Stimulated activated CD8-positive, alpha-beta memory T cell treated with anti-CD3 and anti-CD28 coated beads, Interleukin-7, amount 100 ng/mL, for 24 hours (primary cell): ENCODE results near the gene GGACT.
"Not testable (repeated sequence)": the region's sequence is repeated elsewhere in the genome, so short reads cannot be mapped to it uniquely, and the experiment has no call there.

ENCODE experiments used
- DNase-seq: peaks from one replicate; pipeline ENCODE4 v3.0.0-alpha.2; 2020; ENCODE audit warnings: low read depth

The GGACT gene

DNA sequence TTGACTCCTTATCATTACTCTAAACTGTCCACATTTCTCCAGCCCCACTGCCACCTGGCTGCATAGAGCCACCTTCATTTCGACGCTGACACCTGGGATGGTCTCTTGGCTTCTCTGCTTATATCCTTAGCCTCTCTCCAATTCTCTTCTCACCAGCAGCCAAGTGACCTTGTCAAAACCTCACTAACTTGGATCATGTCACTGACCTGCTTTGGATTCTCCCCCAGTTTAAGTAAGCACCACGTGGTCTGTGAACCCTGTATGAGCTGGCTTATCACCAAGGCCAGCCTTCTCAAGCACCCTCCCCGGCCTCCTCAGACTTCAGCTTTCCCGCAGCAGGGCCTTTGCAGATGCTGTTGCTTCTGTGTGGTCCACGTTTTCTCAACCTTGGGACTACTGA, 12.3 kb upstream of the GGACT start:
- no peak for DNase-seq

DNA sequence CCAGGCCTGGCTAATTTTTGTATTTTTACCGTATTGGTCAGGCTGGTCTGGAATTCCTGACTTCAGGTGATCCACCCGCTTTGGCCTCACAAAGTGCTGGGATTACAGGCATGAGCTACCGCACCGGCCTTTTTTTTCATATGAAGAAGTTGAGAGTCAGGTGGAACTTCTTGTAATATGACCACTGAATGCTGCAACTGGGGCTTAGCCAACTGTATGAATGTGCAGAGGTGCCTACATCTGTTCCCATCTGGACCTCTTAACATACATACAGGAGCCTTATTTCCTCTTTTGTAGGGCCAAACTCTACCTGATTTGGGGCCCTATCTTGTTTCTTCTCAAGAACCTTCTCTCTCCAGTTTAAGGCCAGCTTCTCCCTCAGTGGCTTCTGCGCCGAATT, 11.9 kb upstream of the GGACT start:
- no peak for DNase-seq

GRCh38 chr13:100597253-100597652, 8.7 kb upstream of the GGACT start:
- DNase-seq: no peak

DNA sequence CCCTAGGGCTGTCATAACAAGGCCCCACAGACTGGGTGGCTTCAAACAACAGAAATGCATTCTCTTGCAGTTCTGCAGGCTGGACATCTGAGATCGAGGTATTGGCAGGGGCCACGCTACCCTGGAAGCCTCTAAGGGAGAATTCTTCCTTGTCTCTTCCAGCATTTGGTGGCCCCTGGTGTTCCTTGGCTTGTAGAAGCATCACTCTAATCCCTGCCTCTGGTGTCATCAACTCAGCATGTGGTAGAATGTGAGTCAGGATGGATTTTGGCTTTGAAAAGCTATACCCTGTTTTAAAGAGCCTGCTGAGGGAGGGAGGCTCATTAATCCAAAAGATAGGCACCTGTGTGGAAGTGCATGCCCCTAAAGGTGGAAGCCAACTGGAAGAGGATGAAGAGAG, 7.9 kb upstream of the GGACT start:
- no peak for DNase-seq

DNA sequence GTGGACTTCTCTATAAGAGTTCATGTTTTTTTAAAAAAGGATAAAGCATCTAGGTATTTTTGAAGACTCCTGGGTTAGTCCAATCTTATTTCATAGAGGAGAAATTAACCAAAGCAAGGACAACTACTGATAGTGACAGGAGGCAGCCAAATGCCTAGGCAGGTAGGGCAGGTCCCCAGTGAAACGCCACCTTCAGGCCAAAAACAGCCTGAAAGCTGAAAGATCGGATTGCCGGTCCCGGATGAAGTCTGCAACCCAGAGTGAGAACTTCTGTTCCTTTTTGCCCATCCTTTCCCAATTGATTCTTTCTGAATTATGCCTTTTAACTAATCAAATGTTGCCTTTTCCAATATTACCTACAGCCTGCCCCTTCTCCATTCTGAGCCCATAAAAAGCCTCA, 6.1 kb upstream of the GGACT start:
- DNase-seq: no peak

DNA sequence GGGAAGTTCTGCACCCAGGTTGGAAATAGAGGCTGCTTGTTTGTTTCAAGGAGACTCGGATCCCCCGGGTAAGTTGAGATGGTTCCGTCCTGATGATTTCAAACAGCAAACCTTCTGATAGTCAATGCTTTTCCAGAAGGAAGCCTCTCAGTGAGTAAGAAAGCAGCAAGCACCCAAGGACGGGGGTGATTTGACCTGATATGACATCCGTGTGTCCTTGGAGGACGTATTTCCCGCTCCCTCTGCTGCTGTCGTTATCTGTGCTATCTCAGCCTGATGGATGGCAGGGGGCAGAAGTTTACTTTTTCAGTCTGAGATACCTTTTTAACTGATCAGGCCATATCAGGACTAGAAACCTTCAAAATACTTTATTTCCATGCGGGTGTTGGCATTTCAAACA, 5.7 kb upstream of the GGACT start:
- no peak for DNase-seq

DNA sequence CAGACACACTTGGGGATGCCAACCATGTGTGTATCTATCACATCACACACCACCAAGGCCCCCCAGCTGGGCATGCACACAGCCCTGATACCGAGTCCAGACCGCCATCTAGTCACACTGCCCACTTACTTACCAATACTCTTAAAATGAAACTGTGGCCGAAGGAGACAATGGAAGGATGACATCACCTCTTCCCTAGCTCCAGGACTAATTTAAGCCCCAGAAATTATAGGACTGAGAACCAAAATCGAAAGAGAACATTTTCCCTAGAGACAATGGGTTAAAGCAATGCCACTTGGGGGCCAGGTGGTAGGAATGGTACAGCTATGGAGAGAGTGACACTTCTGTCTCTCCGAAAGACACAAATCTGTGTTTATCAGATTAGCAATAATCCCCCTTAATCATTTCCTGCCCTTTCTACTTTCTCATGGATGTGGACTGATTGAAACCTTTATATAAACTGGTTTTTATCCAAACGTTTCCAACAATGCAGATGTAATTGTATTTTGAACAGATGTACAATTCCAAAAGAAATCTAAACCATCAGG, 663 bp upstream of the GGACT start:
- DNase-seq: no peak

GRCh38 chr13:100584896-100585295, 3.7 kb downstream of the GGACT start:
- DNase-seq: no peak

DNA sequence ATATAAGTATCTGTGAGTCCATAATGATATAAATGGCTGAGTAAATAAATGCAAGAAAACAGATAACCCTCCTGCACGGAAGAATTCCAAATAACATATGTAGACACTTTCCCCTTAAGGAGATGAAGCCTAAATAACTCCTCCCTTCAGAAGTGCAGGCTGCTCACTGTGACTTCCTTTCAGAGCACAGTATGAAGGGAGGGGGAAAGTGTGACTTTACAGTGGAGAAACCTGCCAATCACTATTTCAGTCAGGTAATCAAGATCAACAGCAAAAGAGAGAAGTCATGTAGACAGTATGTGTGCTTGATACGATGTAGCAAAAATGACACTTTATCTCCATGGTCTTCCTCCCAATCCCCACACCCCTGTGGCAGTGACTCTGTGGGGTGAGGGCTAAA, 7.1 kb downstream of the GGACT start:
- no peak for DNase-seq

DNA sequence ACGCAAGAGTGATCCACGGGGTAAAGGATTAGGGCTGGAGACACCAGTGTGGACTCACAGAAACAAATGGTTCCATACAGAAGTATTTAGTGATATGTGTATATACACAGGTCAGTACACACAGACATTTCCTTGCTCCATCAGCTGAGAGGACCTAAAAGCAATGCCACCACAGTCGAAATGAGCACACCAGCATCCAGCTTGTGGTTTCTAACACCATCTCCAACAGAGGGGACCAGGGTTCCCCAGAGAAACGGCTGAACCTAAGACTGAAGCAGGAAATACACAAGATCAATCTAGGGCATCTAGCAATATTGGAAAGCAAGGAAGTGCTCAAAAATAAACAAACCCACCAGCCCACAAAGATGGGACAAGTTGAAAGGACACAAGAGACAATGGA, 7.6 kb downstream of the GGACT start:
- no peak for DNase-seq

DNA sequence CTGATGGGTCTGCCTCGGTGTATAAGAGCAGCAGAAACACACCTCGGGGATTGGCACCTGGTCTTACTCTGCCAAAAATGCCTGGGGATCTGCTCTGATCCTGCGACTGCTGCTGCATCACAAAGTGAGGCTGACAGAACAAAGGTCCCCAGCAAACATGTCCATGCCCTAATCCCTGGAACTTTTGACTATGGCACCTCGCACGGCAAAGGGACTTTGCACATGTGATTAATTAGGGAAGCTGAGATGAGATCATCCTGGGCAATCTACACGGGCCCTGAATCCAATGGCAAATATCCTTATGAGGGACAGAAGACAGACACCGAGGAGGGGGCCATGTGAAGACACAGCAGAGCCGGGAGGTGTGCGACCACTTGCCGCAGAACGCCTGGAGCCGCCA, 8.5 kb downstream of the GGACT start:
- DNase-seq: no peak

- DNase-seq: not testable (repeated sequence)
These were observed 11.3 kb downstream of the GGACT start for GRCh38 chr13:100577239-100577638.

DNA sequence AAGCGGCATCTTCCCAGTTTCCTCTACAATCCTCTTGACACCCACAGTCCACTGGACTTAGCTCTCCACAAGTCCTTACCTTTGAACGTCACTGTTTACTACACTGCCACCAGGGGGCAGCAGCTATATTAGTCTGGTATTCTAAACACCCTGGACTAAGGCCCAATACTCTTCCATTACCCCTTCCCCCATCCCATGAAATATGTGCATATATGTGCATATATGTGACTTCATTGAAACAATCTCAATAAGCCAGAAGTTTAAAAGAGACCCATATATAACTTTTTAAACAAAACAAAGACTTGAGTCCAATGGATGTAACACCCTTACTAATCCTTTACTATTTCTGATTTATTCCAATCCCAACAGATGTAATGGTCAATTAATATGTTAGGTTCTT, 15.5 kb downstream of the GGACT start:
- DNase-seq: peak; percentile 55

DNA sequence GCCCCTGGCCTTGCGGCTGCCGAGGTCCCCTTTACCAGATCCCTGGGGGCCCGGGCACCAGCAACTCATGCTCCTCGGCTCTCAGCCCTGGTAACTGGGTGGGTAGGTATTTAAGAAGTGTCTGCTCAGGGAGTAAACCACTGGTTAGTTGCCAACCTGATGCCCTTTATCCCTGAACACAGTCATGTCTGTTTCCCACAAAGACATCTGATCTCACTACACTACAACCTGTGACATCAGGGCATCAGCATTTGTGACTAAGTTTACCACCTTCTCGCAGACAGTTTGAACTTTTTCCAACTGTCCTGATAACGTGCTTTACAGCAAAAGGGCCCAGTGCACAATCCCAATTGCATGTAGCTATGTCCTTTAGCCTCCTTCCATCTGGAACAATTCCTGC, 22.0 kb downstream of the GGACT start:
- DNase-seq: no peak

- DNase-seq: no peak
These were observed 23.3 kb downstream of the GGACT start for GRCh38 chr13:100565286-100565685.

DNA sequence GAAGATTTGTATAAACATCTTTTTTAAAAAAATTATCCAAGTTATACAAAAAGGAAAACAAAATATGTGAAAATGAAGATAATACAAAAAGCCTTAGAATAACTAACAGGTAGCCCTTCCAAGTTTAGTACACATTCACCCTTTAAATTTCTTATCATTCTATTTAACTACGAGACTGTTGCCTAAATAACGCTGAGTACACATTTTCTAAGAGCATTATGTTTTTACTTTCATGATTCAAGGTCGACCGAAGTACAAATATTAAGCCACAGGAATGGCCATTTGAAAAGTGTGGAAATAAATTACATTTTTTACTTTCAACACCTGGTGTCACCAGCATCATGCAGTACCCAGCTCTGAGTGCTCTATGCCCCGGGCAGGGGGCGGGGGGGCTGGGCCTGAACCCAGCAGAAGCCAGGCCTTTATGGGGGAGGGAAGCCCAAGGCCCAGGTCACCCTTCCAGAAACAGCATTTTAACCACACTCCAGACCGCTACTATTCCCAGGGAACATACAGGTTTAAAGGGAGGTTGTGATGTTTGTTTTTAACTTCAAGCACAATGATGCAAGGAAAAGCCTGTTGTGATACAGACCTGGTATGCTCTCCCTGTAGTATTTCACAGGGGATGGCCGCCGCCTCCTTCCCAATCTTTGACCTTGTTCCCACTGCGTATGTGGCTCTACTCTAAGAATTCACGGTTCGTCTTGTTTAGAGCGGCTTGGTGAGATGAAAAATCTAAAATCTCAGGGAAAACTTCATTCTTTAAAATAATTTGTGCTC, 24.0 kb downstream of the GGACT start:
- no peak for DNase-seq

DNA sequence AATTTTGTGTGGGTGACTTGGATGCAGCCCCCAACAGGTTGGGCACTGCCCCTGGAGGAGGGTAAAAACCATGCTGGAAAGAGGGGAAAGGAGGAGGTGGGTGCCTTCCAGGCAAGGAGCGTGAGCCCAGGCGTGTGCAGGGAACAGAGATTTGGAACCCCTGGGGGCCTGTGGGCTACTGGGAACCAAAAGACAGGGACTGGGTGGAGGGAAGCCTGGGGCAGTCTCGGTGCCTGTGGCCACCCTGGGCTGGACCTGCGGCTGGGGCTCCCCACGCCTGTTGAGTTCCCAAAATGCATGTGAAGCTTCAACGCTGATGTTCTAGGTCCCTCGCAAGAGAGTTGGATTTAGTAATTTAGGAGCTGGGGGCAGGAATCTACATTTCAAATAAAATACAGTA, 24.8 kb downstream of the GGACT start:
- no peak for DNase-seq

DNA sequence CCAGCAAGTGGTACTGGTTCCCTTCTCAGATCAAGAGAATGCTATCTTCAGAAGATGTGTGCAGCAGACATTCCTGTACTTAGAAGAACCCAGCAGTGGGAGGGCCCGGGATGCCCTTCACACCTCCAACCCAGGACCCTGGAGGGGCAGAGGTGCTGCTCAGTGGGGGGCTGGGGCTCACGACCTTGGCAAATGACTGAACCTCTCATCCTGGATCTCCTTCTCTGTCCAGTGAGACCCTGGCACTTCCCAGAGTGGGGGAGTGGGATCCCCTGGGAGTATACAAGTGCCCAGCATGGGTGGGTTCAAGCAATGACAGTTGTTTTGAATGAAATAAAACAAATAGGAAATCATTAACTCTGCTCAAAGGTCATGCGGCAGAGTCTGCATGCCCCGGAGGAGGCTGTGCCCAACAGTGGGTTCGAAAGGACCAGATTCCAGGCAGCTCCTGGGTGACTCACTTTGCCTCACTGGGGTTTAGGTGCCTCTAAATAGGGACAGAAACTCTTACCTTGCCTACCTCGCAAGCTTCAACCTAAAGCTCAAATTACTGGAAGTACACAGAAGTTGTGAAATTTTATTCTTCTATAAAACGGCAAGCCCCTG, 26.9 kb downstream of the GGACT start:
- DNase-seq: no peak

DNA sequence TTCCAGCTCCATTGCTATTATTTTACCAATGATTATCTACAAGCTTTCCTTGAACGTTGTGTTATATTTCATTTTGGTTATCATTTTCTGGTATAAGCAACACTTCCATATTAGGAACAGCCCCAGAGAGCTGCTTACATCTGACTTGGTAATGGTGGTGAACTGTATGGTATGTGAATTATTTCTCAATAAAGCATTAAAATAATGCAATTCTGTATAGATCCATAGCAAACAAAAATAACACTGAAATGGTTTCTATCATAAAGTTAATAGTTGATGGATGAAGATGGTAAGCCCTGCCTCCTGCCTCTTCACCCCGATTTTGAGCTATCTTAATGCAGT, 27.5 kb downstream of the GGACT start:
- DNase-seq: no peak

- no peak for DNase-seq
These were observed 28.0 kb downstream of the GGACT start for GRCh38 chr13:100560498-100561157.

GRCh38 chr13:100559886-100560285, 28.7 kb downstream of the GGACT start:
- no peak for DNase-seq

- DNase-seq: no peak
These were observed 35.8 kb downstream of the GGACT start for GRCh38 chr13:100552755-100553154.

- no peak for DNase-seq
These were observed 39.3 kb downstream of the GGACT start for GRCh38 chr13:100549316-100549715.
